GM12892 (cell line): ENCODE data around the gene RBM19.

Source experiments
- POLR2A ChIP-seq: IDR thresholded peaks from 2 replicates; pipeline ENCODE4 v1.6.1; 2011; ENCODE audit warnings: low read depth, low read length, control low read depth
- POLR2AphosphoS5 ChIP-seq: IDR thresholded peaks from 2 replicates; pipeline ENCODE4 v1.6.1; 2011; ENCODE audit warnings: low read depth, low read length, control low read depth
- TAF1 ChIP-seq: IDR thresholded peaks from 2 replicates; pipeline ENCODE4 v1.6.1; 2011; ENCODE audit warnings: low read depth, mild to moderate bottlenecking, control low read depth, low read length, borderline replicate concordance

DNA sequence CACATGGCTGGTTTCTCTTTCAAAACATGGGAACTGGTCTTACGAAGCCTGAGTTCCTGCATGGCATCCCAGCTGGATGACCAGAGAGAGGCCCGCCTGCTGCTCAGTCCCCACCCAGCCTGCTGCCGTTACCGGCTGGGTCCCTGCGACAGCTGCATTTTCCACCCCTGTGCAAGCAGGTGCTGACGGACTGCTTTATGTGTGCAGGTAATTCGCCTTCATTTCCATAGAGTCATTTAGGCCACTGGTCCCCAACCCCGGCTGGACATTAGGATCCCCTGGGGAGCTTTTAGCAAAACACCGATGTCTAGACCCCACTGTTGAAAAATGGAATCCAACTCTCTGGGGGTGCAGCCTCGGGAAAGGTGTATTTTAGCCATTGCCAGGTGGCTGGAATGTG is 51.9 kb downstream of the RBM19 start:
- TF ChIP-seq POLR2AphosphoS5 = no peak
- no peak for TF ChIP-seq POLR2A
- no peak for TF ChIP-seq TAF1
